ENCODE measurements around the gene BTBD10.

DNA sequence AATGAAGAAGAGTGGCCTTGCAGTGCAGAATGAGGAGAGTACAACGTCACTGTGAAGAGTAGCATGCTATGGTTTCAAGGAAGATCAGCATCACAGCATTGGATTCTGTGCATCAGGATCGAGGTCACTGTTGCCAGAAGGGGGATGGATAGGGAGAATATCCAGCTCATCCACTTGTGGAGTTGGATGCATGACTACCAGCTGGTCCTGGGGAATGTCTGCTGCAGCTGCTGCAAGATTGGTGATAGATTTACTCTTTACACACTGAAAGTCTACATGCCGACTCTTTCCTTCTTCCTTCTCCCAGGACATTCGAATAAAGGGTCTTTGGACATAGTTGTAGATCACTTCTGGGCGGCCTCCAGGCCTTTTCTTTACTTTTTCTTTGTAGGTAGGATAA is 74.3 kb downstream of the BTBD10 start:
- TF ChIP-seq CTCF (IDR thresholded peaks at IDR 0.05; ENCODE audit: low read depth, low read length) (no peak), EZH2phosphoT487 (IDR thresholded peaks at IDR 0.05; ENCODE audit: low read depth) (no peak)

Measured in OCI-LY3 (cell line).